IPS-NIHi7 (cell line): ENCODE measurements around the gene NRTN.

Experiments used
- DNase-seq: peaks from one replicate; pipeline ENCODE4 v3.0.0; 2012; ENCODE audit warnings: mixed read lengths; ENCODE audit errors: extremely low spot score

NRTN gene

DNA sequence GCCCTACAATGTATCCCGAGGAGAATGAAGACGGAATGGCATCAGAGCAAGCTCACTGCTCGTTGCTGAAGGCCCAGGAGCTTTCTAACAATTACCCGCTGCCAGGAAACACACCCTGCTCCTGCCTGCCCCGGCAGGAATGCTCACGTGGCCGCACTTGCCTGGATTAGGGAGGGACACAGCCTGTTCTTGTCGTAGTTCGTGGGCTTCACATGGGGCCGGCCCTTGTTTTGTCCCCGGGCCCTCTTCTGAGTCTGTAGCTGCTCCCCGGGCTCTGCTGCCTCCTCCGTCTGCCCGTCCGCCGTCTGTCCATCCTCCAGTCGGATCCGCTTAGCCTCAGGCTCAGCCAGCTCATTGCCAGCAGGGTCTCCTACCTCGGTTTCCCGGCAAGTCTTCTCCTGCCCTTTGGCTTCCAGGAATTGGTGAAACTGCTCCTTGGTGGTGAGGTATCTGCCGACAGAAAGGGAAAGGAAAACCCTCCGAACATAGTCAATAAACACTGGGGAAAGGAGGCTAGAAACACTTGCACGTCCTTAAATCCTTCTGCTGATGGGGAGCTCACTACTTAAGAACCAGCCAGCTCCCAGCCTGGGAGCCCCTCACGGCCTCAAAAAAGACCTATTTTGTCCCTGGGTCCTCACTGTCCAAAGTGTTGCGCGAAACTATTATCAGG lies 14.8 kb upstream of the NRTN start:
- DNase-seq: no peak

DNA sequence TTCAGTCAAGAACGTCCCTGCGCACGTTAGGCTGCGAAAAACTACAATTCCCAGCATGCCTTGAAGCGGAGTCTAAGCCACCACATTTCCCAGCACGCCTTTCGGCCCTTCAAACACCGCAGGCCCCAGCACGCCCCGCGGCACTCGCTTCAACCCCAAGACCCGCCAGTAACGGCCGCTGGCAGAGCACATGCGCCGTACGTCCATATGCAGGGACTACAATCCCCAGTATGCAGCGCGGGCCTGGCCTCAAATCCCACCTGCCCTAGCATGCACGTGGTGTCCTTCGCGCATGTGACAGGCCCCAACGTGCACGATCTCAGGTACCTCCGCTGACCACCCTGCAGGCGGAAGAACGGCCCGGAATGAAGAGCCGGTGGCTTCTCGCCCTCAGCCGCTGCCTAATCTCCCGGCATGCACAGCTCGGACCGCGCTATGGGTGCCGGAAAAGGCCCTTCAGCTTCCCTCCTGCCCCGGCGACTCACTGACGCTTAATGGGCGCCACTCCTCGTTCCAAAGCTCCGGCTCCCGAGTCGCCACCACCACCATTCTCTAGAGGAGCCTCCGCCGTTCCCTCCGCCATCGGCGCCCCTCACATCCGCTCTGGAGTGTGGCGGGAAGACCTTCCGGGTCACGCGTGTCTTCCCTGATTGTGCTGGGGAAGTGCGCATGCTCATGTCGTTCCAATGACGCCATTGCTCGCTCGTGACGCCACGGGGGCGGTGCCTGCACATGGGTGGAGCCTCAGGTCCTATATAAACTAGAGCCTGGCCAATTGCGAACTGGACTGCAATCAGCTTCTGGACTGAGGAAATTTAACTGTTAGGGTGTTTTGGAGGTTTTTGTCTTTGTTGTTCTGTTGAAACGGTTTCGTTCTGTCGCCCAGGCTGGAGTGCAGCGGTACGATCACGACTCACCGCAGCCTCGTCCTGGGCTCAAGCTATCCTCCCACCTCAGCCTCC lies 14.0 kb upstream of the NRTN start, which contains the start of gene DUS3L:
Gene DUS3L (minus strand): TSS at position 605 of the 962 bp plus-strand sequence. CDS start 22 bp downstream, at position 583.
- DNase-seq: peak; percentile 99

DNA sequence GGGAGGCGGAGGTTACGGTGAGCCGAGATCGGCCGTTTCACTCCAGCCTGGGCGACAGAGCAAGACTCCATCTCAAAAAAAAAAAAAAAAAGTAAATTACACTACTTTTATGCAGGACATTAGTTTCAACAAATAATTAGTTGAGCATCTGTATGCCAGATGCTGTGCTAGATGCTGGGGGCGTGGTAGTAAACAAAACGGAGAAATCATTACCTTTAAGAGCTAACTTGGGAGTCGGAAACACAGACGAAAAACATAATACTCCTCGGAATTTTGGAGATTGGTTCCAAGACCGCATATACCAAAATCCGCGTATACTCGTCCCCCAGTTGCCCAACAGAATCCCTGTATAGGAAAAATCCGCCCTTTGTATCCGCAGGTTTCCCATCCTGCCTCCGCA lies 12.6 kb upstream of the NRTN start:
- DNase-seq: no peak

GRCh38 chr19:5793188-5793587 lies 11.7 kb upstream of the NRTN start:
- DNase-seq: no peak

DNA sequence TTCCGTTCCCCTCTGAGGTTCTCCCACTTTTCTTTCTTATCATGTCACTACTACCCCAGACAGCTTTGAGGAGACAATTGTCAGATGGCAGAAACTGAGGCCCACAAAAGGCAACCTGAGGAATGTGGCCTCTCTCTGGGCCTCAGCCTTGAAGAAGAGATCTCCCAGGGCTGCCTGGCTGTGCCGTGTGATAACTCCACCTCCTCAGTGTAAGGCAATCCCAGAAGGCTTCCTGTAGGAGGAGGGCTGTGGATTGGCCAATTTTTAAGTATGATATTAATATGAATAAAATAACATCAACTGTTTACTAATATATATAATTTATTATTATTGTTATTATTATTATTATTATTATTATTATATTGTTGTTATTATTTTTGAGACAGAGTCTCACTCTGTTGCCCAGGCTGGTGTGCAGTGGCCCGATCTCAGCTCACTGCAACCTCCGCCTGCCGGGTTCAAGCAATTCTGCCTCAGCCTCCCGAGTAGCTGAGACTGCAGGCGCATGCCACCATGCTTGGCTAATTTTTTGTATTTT lies 9.4 kb upstream of the NRTN start:
- no peak for DNase-seq

DNA sequence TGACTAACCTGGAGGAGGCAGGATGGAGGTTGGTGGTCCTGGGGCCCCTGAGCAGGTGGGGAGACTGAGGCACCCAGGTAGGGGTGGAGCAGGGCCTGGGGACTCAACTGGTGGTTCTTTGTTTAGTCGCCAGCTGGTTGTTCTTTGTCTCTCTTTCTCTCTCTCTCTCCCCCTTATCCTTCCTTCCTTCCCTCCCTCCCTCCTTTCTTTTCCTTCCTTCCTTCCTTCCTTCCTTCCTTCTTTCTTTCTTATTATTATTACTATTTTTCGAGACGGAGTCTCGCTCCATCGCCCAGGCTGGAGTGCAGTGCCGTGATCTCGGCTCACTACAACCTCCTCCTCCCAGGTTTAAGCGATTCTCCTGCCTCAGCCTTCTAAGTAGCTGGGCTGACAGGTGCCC lies 6.6 kb upstream of the NRTN start:
- no peak for DNase-seq

- DNase-seq: no peak
Observed at GRCh38 chr19:5799247-5800241, 5.3 kb upstream of the NRTN start.

DNA sequence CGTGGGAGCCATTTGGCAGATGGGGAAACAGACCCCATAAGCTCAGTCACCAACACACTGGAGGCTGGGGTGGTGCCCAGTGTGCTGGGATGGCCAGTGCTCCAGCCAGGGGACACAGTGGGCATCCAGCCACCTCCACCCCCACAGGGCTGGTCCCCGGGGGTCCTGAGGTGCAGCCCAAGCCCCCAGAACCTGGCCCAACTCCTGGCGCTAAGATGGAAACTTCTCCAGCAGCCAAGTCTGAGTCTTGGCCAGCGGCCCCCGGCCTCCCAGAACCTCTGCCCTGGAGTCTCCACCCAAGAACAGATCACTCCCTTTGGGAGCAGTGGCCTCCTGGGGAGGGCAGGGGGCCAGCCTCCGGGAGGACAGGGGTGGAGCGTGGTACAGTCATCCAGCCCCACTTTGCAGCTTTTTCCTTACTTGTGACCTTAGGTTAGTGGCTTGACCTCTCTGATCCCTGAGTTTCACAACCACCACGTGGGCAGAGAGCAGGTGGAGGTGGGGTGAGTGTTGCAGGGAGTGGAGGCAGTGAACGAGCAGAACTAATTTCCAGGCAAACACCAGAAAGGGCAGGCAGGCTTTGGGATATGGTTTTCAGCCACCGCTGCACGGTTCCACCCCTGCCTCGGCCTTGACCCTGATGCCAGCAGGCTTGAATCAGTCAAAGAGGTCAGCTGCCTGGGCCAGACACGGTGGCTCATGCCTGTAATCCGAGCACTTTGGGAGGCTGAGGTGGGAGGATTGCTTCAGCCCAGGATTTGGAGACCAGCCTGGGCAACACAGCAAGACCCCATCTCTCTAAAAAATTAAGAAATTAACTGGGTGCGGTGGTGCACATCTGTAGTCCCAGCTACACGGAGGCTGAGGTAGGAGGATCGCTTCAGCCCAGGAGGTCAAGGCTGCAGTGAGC lies 4.3 kb upstream of the NRTN start:
- no peak for DNase-seq

DNA sequence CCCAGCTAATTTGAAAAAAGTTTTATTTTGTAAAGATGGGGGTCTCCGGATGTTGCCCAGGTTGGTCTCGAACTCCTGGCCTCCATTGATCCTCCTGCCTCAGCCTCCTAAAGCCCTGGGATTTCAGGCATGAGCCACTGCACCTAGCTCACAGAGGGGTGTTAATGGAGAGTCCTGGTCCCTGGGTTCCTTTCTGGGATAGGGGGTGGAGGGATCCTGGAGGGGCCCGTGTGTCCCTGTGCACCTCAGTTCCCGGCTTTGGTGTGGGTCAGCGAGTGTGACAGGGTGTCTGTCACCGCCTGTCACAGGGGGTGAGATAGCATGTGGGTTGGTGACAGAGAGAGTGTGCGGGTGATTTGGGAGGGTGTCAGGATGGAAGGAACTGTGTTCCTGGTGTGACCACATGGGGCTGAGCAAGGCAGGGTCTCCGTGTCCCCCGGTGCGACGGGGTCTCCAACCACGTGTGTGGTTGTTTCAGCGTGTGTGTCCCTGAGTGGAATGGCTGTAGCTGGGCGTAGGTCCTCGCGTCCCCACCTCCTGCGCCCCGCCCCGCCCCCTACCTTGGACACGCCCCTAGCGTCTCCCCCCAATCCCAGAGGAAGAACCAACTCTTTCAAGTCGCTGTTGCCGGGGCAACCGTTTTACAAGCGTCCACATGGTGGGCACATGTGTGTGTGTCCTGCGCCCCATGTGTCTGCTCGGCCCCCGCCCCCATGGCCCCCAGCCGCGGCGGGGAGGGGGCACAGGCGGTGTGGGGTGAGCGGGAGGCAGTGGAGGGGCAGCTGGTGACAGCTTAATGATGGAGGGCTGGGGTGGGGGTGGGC lies 2.9 kb upstream of the NRTN start:
- peak; percentile 48 for DNase-seq

DNA sequence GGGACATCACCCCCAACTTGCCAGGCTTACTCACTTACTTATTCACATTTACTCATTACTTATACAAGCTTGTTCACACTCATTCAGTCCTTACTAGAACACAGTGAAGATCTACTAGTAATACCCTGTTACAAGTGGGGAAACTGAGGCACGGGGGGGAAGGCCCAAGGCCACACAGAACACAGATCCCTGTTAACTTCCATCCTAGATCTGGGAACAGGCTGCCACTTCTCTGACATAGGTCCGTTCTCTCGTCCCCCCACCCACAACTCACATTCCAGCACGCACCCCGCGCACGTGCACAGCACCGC lies 1.5 kb upstream of the NRTN start:
- no peak for DNase-seq

DNA sequence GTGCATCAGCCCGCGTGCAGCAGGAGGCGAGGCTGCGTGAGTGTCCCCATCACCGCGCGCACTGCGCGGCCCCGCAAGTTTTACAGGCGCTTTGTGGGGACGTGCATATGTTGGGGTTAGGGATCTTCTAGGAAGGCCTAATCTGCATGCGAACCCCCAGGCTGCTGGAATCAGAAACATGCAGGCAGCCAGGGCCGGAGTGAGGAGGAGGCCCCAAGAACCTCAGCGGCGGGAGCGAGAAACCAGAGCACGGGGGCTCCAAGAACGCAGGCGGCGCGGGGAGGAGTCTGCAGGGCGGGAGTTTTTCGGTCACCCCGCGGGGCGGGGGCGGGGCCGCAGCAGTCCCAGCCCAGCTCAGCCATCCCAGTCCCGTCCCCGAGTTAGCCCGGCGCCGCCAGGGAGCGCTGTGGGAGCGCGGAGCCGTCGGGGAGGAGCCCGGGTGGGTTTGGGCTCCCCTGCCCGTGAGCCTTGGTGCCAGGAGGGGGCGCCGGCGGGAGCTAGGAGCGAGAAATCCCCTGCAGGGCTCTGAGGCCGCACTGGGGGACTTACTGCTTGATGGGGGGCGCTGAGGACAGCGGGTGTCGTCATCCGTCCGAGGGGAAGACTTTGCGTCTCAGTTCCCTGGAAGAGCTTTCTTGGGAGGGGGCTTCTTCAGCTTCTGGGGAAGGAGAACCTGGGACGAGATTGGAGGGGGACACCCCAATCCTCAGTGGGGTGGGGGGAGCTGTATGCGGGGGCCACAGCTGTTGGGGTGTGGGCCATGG lies 933 bp upstream of the NRTN start:
- DNase-seq: peak; percentile 97

DNA sequence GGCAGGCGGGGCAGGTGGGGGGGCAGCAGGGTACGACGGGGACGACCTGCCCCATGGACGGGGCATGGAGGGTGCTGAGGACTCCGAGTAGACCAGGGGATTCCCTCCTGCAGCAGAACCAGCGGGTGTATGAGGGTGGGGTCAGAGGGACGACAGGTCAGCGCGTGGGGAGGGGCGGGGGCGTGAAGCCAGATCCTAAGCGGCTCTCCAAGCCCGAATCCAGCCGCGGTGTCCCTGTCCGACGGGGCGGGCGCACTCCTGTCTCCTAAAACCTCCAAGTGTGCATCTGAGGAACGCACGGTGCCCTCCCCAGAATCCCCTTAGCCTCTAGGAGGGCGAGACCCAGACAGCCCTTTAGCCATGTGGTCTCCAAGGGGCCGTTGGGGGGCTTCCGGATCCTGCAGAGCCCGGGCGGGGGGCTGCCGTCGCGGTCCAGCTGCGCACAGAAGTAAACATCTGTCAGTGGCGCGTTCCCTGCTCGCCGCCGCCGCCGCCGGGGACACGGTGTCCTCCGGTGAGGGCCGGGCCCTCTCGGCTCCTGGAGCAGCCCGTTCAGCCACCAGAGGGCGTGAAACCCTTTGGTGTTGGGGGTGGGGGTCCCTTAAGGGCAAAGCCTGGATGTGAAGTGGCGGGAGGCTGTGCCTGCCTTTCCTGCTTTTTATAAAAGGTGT lies 730 bp downstream of the NRTN start:
- peak; percentile 95 for DNase-seq

GRCh38 chr19:5806133-5806489 lies 1.2 kb downstream of the NRTN start:
- DNase-seq: no peak

DNA sequence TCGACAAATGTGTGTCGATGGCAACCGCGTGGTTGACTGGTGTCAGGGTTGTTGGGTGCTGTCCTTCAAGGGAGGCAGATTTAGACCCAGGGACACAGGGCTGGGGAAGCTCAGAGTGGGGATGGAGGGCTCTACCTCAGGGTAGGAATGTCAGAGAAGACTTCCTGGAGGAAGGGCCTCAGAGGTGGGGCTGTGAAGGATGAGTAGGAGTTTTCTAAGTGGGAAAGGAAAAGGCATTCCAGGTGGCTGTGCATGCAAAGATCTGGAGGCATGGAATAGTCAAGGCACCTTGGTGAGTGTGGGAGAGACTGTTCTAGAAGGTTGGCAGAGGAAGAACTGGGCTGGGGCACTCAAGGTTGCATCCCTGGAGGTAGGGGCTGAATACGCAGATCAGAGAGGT lies 2.0 kb downstream of the NRTN start:
- no peak for DNase-seq

DNA sequence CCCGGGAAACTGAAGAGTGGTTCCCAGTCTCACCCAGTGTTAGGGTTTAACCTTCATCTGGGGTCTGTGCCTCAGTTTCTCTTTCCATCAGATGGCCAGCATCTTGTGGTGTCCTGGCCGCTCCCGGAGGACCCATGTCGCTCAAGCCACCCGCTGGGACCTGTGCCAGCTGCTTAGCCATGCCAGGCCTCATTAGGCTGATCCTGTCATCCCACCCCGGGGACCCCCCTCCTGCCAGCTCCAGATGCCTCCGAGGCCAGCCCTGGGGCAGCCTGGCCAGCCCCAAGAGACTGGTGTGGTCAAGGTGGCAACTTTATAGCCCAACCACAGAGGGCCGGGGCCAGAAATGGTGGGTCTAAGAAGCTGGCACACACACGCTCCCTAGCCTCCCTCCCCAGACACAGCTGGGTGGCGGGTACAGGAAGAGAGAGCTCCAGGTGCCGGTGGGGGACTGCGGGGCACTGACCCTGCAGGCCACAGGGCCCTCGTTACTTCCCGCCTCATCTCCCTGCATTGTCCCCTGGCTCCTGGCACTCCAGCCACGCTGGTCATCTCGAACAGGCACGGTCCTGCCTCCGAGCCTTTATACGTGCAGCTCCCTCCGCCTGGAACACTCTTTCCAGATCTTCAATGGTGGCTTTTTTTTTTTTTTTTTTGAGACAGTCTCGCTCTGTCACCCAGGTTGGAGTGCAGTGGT lies 3.4 kb downstream of the NRTN start:
- no peak for DNase-seq

- no peak for DNase-seq
Observed at GRCh38 chr19:5809053-5809452, 4.2 kb downstream of the NRTN start.

- DNase-seq: no peak
Observed at GRCh38 chr19:5809469-5809868, 4.6 kb downstream of the NRTN start.

- no peak for DNase-seq
Observed at GRCh38 chr19:5811117-5811516, 6.2 kb downstream of the NRTN start.
